ENCODE measurements around the gene EFCAB12. TPM values are rescaled to one million over a fixed set of nuclear protein-coding genes. Genes with fewer than 3 reads are reported as not detected.

EFCAB12 gene
- total RNA-seq, 3 donors from 2014 or later = 0.32 to 1.3 (median 1.0) TPM

DNA sequence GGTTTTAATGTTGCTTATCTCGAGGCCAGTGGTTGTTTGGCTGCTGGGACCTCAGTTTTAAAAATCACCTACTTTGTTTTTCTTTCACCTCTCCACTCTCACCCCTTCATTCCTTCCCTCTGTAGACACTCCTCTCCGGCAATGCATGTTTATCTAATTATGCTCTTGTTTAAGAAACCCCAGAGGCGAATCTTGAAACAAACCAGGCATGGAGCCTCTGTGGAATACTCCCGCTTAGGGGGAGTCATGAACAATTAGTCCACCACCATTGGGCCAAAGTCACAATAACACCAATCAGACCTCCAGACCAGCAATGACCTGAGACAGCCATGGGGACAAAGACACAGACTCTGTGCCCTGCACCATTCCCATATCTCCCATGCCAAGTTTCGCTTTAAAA is 53.3 kb downstream of the EFCAB12 start:
- no peak for DNase-seq (ENCODE audit: low spot score in 2 of 2)
- TF ChIP-seq, protein P1, sequence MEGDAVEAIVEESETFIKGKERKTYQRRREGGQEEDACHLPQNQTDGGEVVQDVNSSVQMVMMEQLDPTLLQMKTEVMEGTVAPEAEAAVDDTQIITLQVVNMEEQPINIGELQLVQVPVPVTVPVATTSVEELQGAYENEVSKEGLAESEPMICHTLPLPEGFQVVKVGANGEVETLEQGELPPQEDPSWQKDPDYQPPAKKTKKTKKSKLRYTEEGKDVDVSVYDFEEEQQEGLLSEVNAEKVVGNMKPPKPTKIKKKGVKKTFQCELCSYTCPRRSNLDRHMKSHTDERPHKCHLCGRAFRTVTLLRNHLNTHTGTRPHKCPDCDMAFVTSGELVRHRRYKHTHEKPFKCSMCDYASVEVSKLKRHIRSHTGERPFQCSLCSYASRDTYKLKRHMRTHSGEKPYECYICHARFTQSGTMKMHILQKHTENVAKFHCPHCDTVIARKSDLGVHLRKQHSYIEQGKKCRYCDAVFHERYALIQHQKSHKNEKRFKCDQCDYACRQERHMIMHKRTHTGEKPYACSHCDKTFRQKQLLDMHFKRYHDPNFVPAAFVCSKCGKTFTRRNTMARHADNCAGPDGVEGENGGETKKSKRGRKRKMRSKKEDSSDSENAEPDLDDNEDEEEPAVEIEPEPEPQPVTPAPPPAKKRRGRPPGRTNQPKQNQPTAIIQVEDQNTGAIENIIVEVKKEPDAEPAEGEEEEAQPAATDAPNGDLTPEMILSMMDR (IDR thresholded peaks at IDR 0.05) = no peak
- no peak for TF ChIP-seq POLR2A (IDR thresholded peaks at IDR 0.05)
- no peak for TF ChIP-seq POLR2AphosphoS5 (IDR thresholded peaks at IDR 0.05)
- H3K27me3 ChIP-seq = no peaks in the 10 kb centered on the region
- no peaks in the 10 kb centered on the region for H3K36me3 ChIP-seq
- H3K4me1 ChIP-seq = no peaks in the 10 kb centered on the region
- no peaks in the 10 kb centered on the region for H3K9me3 ChIP-seq
- no peak overlapping the region for H3K4me3 ChIP-seq
- no peak overlapping the region for H3K27ac ChIP-seq
- intact Hi-C loops (cut with DNase I; ENCODE audit: low total_unique reads) = no loop called here

DNA sequence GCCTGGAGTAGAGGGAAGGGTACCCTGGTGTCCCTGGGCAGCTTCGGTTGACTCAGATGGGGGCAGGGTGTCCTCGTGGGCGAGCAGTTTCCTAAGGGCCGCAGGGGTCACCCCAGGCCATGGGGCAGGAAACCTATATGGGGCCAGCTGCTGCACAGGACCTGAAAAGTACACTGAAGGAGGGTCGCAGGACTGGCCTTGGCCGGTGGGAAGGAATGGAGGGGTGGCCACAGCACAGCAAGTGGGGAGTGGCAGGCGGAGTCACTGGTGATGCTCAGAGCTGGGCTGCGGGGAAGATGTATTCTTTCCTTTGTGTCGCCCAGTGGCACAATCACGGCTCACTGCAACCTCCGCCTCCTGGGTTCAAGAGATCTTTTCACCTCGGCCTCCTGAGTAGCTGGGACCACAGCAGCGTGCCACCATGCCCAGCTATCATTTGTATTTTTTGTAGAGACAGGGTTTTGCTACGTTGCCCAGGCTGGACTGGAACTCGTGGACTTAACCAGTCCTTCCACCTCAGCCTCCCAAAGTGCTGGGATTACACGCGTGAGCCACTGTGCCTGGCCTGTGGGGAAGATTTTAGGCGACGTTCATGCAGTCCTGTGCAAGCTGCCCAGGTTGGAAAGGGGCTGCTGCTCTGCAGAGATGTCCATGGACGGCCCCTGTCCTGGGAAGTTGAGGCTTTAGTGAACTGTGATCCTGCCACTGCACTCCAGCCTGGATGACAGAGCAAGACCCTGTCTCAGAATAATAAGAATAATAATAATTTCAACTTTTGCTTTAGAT is 57.2 kb downstream of the EFCAB12 start:
- intact Hi-C loops (cut with DNase I; ENCODE audit: low total_unique reads) = no loop called here
- H3K27me3 ChIP-seq = no peaks in the 10 kb centered on the region

DNA sequence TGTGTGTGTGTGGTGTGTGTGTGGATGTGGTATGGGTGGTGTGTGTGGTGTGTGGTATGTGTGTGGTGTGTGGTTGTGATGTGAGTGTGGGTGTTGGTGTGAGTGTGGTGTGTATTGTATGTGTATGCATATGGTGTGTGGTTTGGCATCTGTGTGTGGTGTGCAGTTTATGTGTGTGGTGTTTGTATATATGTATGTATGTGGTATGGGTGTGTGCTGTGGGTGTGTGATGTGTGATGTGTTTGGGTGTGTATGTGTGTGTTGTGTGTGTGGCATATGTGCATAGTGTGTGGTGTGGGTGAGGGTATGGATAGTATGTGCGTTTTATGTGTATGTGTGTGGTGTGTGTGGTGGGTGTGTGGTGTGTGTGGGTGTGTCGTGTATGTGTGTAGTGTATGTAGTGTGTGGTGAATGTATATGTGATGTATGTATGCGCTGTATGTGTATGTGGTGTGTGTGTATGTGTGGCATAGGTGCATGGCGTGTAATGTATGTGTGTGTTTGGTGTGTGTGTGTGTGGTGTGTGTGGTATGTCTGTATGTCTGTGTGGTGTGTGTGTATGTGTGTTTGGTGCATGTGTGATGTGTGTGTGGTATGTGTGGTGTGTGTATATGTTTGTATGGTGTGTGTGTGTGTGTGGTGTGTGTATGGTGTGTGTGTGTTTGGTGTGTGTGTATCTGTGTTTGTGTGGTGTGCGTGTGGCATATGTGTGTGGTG is 58.0 kb downstream of the EFCAB12 start:
- H3K27ac ChIP-seq = no peak overlapping the region
- no peaks in the 10 kb centered on the region for H3K36me3 ChIP-seq
- intact Hi-C loops (cut with DNase I; ENCODE audit: low total_unique reads) = no loop called here
- no peaks in the 10 kb centered on the region for H3K9me3 ChIP-seq
- no peaks in the 10 kb centered on the region for H3K27me3 ChIP-seq
- DNase-seq (ENCODE audit: low spot score in 2 of 2) = no peak
- H3K4me1 ChIP-seq = no peaks in the 10 kb centered on the region
- TF ChIP-seq, protein P1 (IDR thresholded peaks at IDR 0.05) = no peak
- TF ChIP-seq POLR2A (IDR thresholded peaks at IDR 0.05) = no peak
- no peak for TF ChIP-seq POLR2AphosphoS5 (IDR thresholded peaks at IDR 0.05)
- no peak overlapping the region for H3K4me3 ChIP-seq

More for the DNA sequence above, 57.2 kb downstream of the EFCAB12 start:
- no peak overlapping the region for H3K4me3 ChIP-seq
- no peak for DNase-seq (ENCODE audit: low spot score in 2 of 2)
- H3K9me3 ChIP-seq = no peaks in the 10 kb centered on the region
- no peaks in the 10 kb centered on the region for H3K36me3 ChIP-seq
- TF ChIP-seq, protein P1 (IDR thresholded peaks at IDR 0.05) = no peak
- TF ChIP-seq POLR2A (IDR thresholded peaks at IDR 0.05) (no peak), POLR2AphosphoS5 (IDR thresholded peaks at IDR 0.05) (no peak)
- H3K27ac ChIP-seq = no peak overlapping the region
- H3K4me1 ChIP-seq = no peaks in the 10 kb centered on the region

DNA sequence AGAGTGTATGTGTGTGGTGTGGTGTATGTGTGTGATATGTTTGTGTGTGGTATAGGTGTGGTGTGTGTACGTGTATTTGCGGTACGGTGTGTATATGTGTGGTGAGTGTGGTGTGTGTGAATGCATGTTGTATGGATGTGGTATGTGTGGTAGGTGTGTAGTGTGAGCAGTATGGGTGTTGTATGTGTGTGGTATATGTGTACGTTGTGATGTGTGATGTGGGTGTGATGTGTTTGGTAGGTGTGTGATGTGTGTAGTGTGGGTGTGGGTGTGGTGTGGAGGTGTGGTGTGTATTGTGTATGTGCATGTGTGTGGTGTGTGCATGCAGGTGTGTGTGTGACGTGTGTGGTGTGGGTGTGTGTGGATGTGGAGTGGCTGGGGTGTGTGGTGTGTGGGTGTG is 58.7 kb downstream of the EFCAB12 start:
- H3K4me3 ChIP-seq = no peak overlapping the region
- intact Hi-C loops (cut with DNase I; ENCODE audit: low total_unique reads) = no loop called here
- no peak for DNase-seq (ENCODE audit: low spot score in 2 of 2)
- H3K36me3 ChIP-seq = no peaks in the 10 kb centered on the region
- no peaks in the 10 kb centered on the region for H3K4me1 ChIP-seq
- TF ChIP-seq, protein P1 (IDR thresholded peaks at IDR 0.05) = no peak
- TF ChIP-seq POLR2AphosphoS5 (IDR thresholded peaks at IDR 0.05) = no peak
- no peak for TF ChIP-seq POLR2A (IDR thresholded peaks at IDR 0.05)
- no peaks in the 10 kb centered on the region for H3K27me3 ChIP-seq
- no peak overlapping the region for H3K27ac ChIP-seq
- no peaks in the 10 kb centered on the region for H3K9me3 ChIP-seq

DNA sequence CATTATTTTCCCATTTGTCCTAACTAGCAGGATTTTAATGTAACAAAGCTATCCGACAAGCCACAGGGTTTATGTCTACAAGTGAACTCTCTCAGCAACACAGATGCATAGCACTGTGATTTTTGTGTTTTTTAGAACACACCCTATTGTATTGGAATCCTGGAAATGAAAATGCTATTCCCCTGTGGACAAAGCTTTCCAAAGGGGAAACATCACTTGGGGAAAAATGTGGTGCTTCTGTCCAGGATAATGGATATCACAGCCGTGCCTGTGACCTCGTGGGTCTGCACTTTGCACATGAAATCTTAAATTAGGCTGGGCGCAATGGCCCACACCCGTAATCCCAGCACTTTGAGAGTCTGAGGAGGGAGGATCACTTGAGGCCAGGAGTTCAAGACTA is 60.6 kb downstream of the EFCAB12 start:
- intact Hi-C loops (cut with DNase I; ENCODE audit: low total_unique reads) = no loop called here
- no peak for TF ChIP-seq POLR2AphosphoS5 (IDR thresholded peaks at IDR 0.05)
- TF ChIP-seq POLR2A (IDR thresholded peaks at IDR 0.05) = no peak
- TF ChIP-seq, protein P1 (IDR thresholded peaks at IDR 0.05) = no peak
- no peak for DNase-seq (ENCODE audit: low spot score in 2 of 2)

More for the DNA sequence above, 60.6 kb downstream of the EFCAB12 start:
- no peaks in the 10 kb centered on the region for H3K9me3 ChIP-seq
- H3K4me1 ChIP-seq = no peaks in the 10 kb centered on the region
- H3K36me3 ChIP-seq = no peaks in the 10 kb centered on the region
- no peaks in the 10 kb centered on the region for H3K27me3 ChIP-seq
- no peak overlapping the region for H3K4me3 ChIP-seq
- no peak overlapping the region for H3K27ac ChIP-seq
